HepG2 (cell line): ENCODE data around the gene C1orf21. TPM values are rescaled to one million over a fixed set of nuclear protein-coding genes. Genes with fewer than 3 reads are reported as not detected.

Experiments used
- ATAC-seq: fragments of 200-7000 bp; cut with Tn5 transposase; 3 replicates; pipeline ENCODE4 v1.9.1; 2020; ENCODE audit warnings: mild to moderate bottlenecking, moderate library complexity
- BruUV-seq: library from RNA; stranded (reverse); fragments of 400-500 nt; replicated peaks from 2 replicates; lab custom pipeline; 2021; lab: Mats Ljungman, UMichigan
- CTCF ChIA-PET: fragments of 300-600 bp; formaldehyde crosslinking; extraction: SDS; loops from one replicate; lab custom pipeline; 2021; ENCODE audit warnings: low total read pairs, inconsistent platforms, low intra/inter-chr PET ratio; lab: Yijun Ruan, JAX
- POLR2A ChIA-PET: fragments of 350-600 bp; sonication (Branson Sonifier 250); formaldehyde crosslinking; loops from one replicate; lab custom pipeline; 2020; ENCODE audit warnings: antibody characterized with exemption, inconsistent platforms; lab: Yijun Ruan, JAX
- DNase-seq: peaks from one replicate; pipeline ENCODE4 v3.0.0-alpha.2; 2015; ENCODE audit warnings: low spot score
- FAIRE-seq: peaks from 3 replicates; lab custom pipeline; 2011; peaks lifted over from hg19 to GRCh38; lab: Jason Lieb, UNC
- H2AFZ ChIP-seq: one replicate; pipeline ENCODE4 v1.6.1; 2011; ENCODE audit warnings: low read length, inconsistent platforms
- H3K27ac ChIP-seq: fragments of 300-600 bp; 3 replicates; pipeline ENCODE4 v1.8.0; 2011; ENCODE audit warnings: mixed run types, mild to moderate bottlenecking, mixed read lengths, low read length, inconsistent platforms; ENCODE audit not compliant: insufficient read depth; ENCODE audit errors: extremely low read length
- H3K27me3 ChIP-seq, 2 experiments: fragments of 200-600 bp in 1 of 2; 2 replicates in 1 of 2; 3 replicates in 1 of 2; pipeline versions ENCODE4 v1.6.0 to v1.8.0; 2011; ENCODE audit warnings: low read length in 2 of 2, mild to moderate bottlenecking in 2 of 2, moderate library complexity in 2 of 2, inconsistent platforms in 1 of 2; ENCODE audit not compliant: insufficient read depth in 2 of 2, control insufficient read depth in 1 of 2
- H3K36me3 ChIP-seq, 2 experiments: fragments of 200-600 bp in 1 of 2; replicated peaks in 1 of 2; 2 replicates in 1 of 2; 3 replicates in 1 of 2; pipeline versions ENCODE4 v1.5.1 to v1.8.0; 2011; ENCODE audit warnings: low read length in 2 of 2, inconsistent platforms in 1 of 2; ENCODE audit not compliant: insufficient read depth in 2 of 2, control insufficient read depth in 1 of 2
- H3K4me1 ChIP-seq: 2 replicates; pipeline ENCODE4 v1.5.1; 2012; ENCODE audit warnings: low read length, inconsistent platforms; ENCODE audit not compliant: insufficient read depth
- H3K4me2 ChIP-seq: 2 replicates; pipeline ENCODE4 v1.6.0; 2011; ENCODE audit warnings: low read depth, low read length, inconsistent platforms
- H3K4me3 ChIP-seq, 3 experiments: fragments of 200-600 bp in 1 of 3; sonication (generic), shearing (Covaris generic) in 1 of 3; replicated peaks in 1 of 3; 2 replicates each; pipeline ENCODE4 v1.5.1; 2011 to 2016; ENCODE audit warnings: low read length in 3 of 3, inconsistent platforms in 2 of 3, low read depth in 2 of 3, mild to moderate bottlenecking in 2 of 3, control low read depth in 1 of 3, mixed read lengths in 1 of 3; ENCODE audit not compliant: insufficient read depth in 1 of 3
- H3K79me2 ChIP-seq: one replicate; pipeline ENCODE4 v1.6.1; 2011; ENCODE audit warnings: low read length, inconsistent platforms; ENCODE audit not compliant: insufficient read depth
- H3K9ac ChIP-seq: 2 replicates; pipeline ENCODE4 v1.6.0; 2011; ENCODE audit warnings: mild to moderate bottlenecking, low read depth, low read length, inconsistent platforms; ENCODE audit not compliant: insufficient read depth
- H3K9me3 ChIP-seq: 2 replicates; pipeline ENCODE4 v1.5.1; 2012; ENCODE audit warnings: mild to moderate bottlenecking, low read length
- H4K20me1 ChIP-seq: 2 replicates; pipeline ENCODE4 v1.6.0; 2011; ENCODE audit warnings: inconsistent platforms, mild to moderate bottlenecking, low read length, moderate library complexity; ENCODE audit not compliant: insufficient read depth
- AKAP8 ChIP-seq: sonication (generic); formaldehyde crosslinking; IDR thresholded peaks from 2 replicates; pipeline ENCODE4 v1.5.1; 2020; ENCODE audit warnings: mild to moderate bottlenecking, missing genetic modification reagents
- BCL6 ChIP-seq: IDR thresholded peaks from 2 replicates; pipeline ENCODE4 v1.6.1; 2016; ENCODE audit warnings: missing genetic modification reagents, missing compliant biosample characterization
- CTCF ChIP-seq: sonication (generic); formaldehyde crosslinking; IDR thresholded peaks from 2 replicates; pipeline ENCODE4 v1.5.0; 2020; ENCODE audit warnings: mild to moderate bottlenecking, missing genetic modification reagents, moderate library complexity
- HNRNPL ChIP-seq: fragments of 200-400 bp; formaldehyde crosslinking; IDR thresholded peaks from 2 replicates; pipeline ENCODE4 v1.6.1; 2017; ENCODE audit warnings: mild to moderate bottlenecking, low read depth, low read length
- NFRKB ChIP-seq: fragments of 450-650 bp; IDR thresholded peaks from 2 replicates; pipeline ENCODE4 v1.6.1; 2017
- PITX1 ChIP-seq: sonication (generic); formaldehyde crosslinking; IDR thresholded peaks from 2 replicates; pipeline ENCODE4 v1.5.1; 2020; ENCODE audit warnings: mild to moderate bottlenecking, missing genetic modification reagents
- PREB ChIP-seq: sonication (generic); formaldehyde crosslinking; IDR thresholded peaks from 2 replicates; pipeline ENCODE4 v1.4.0; 2020; ENCODE audit warnings: missing genetic modification reagents
- RBM22 ChIP-seq: fragments of 200-400 bp; formaldehyde crosslinking; optimal IDR thresholded peaks from 2 replicates; pipeline ENCODE3; 2017; ENCODE audit warnings: mild to moderate bottlenecking, low read length, moderate library complexity
- STAG1 ChIP-seq: sonication (generic); formaldehyde crosslinking; IDR thresholded peaks from 2 replicates; pipeline ENCODE4 v1.4.0; 2020; ENCODE audit warnings: missing genetic modification reagents
- ZNF3 ChIP-seq: IDR thresholded peaks from 2 replicates; pipeline ENCODE4 v1.7.0; 2017; ENCODE audit warnings: inconsistent platforms
- ZNF510 ChIP-seq: sonication (generic); formaldehyde crosslinking; IDR thresholded peaks from 2 replicates; pipeline ENCODE4 v1.4.0; 2020; ENCODE audit warnings: low read depth, mild to moderate bottlenecking, missing genetic modification reagents
- ZNF644 ChIP-seq: IDR thresholded peaks from 2 replicates; pipeline ENCODE4 v1.6.1; 2016; ENCODE audit warnings: low read depth
- ZNF7 ChIP-seq: IDR thresholded peaks from 2 replicates; pipeline ENCODE4 v1.6.1; 2016; ENCODE audit warnings: missing biosample characterization, missing genetic modification reagents
- ZNF709 ChIP-seq: sonication (generic); formaldehyde crosslinking; IDR thresholded peaks from 2 replicates; pipeline ENCODE4 v1.5.0; 2020; ENCODE audit warnings: mild to moderate bottlenecking, missing genetic modification reagents
- ZNF792 ChIP-seq: IDR thresholded peaks from 2 replicates; pipeline ENCODE4 v1.6.1; 2016
- ZNF839 ChIP-seq: sonication (generic); formaldehyde crosslinking; IDR thresholded peaks from 2 replicates; pipeline ENCODE4 v1.4.0; 2020; ENCODE audit warnings: missing genetic modification reagents, mild to moderate bottlenecking, borderline replicate concordance
- WGBS: methylation state at CpG from one replicate; pipeline ENCODE4 v1.1.6; 2017; ENCODE audit warnings: low lambda C conversion rate; 5-methylcytosine and 5-hydroxymethylcytosine counted together
- in situ Hi-C: cut with HindIII; loops from 2 replicates; pipeline ENCODE4 v1.10.0; 2017; ENCODE audit warnings: low pct_unique_long_range_greater_than_20kb; ENCODE audit not compliant: extremely low pct_ligation_motif_present
- intact Hi-C: fragments of 100-400 bp; cut with micrococcal nuclease; formaldehyde crosslinking; loops from one replicate; pipeline ENCODE4 v1.10.0; 2022; ENCODE audit not compliant: unreplicated experiment
- polyA plus RNA-seq, 8 experiments: library from polyadenylated mRNA; depleted of rRNA in 3 of 8; stranded (reverse) in 7 of 8; unstranded in 1 of 8; fragments of >200 nt; fragmentation: Illumina TruSeq in 4 of 8; extraction: Trizol in 4 of 8; gene quantifications; 2 replicates each; pipeline versions ENCODE4 v1.2.1 to v1.2.3, GENCODE V29; 2011 to 2016; ENCODE audit warnings: low read depth in 4 of 8, missing spikeins in 1 of 8, mixed read lengths in 1 of 8; ENCODE audit not compliant: insufficient read depth in 1 of 8
- total RNA-seq, 5 experiments: library from RNA; depleted of rRNA; stranded (reverse); fragments of >200 nt; fragmentation: Illumina TruSeq; extraction: Trizol; gene quantifications; 2 replicates each; pipeline ENCODE4 v1.2.3, GENCODE V29; 2016; ENCODE audit warnings: low read depth in 1 of 5
- TF ChIP-seq, protein P1 (sequence below): sonication (generic); formaldehyde crosslinking; conservative IDR thresholded peaks from 2 replicates; pipeline ENCODE4 v1.4.0; 2020; ENCODE audit warnings: missing genetic modification reagents

The C1orf21 gene
- total and polyA plus RNA-seq, 2 of the 13 experiments (the other 11 are each of a cell fraction or from before 2014, with no cell fraction given) = not detected

- no peak for FAIRE-seq
Measured at GRCh38 chr1:184464757-184465156, 77.9 kb downstream of the C1orf21 start.

GRCh38 chr1:184465489-184466146, 78.8 kb downstream of the C1orf21 start:
- H3K27me3 ChIP-seq = no peaks in the 10 kb centered on the region
- H2AFZ ChIP-seq = no peak overlapping the region
- no peak overlapping the region for H3K4me2 ChIP-seq
- 14% methylated on average over 7 of the region's 7 CpGs for WGBS
- TF ChIP-seq PREB (CRISPR knock-in tag) = no peak
- TF ChIP-seq STAG1 (CRISPR knock-in tag) = peak; percentile 45
- TF ChIP-seq HNRNPL = no peak
- TF ChIP-seq ZNF792 (CRISPR knock-in tag) = no peak
- TF ChIP-seq ZNF3 (CRISPR knock-in tag) = no peak
- TF ChIP-seq, protein P1, sequence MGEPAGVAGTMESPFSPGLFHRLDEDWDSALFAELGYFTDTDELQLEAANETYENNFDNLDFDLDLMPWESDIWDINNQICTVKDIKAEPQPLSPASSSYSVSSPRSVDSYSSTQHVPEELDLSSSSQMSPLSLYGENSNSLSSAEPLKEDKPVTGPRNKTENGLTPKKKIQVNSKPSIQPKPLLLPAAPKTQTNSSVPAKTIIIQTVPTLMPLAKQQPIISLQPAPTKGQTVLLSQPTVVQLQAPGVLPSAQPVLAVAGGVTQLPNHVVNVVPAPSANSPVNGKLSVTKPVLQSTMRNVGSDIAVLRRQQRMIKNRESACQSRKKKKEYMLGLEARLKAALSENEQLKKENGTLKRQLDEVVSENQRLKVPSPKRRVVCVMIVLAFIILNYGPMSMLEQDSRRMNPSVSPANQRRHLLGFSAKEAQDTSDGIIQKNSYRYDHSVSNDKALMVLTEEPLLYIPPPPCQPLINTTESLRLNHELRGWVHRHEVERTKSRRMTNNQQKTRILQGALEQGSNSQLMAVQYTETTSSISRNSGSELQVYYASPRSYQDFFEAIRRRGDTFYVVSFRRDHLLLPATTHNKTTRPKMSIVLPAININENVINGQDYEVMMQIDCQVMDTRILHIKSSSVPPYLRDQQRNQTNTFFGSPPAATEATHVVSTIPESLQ (CRISPR knock-in tag) = no peak
- TF ChIP-seq CTCF (CRISPR knock-in tag) = peak; percentile 30; the same call in 1 of the 2 replicates
- no peak for TF ChIP-seq ZNF510 (CRISPR knock-in tag)
- H3K36me3 ChIP-seq = no peaks in the 10 kb centered on the region
- H3K79me2 ChIP-seq = no peaks in the 10 kb centered on the region
- BruUV-seq = no TSS peak
- H3K9me3 ChIP-seq = no peaks in the 10 kb centered on the region
- H3K4me1 ChIP-seq = no peaks in the 10 kb centered on the region
- ATAC-seq (peak; percentile 68), FAIRE-seq (no peak), DNase-seq (no peak)
- in situ Hi-C loops (no loop called here), intact Hi-C loops (no loop called here)
- no peaks in the 10 kb centered on the region for H4K20me1 ChIP-seq
- no peak overlapping the region for H3K4me3 ChIP-seq
- no peak overlapping the region for H3K9ac ChIP-seq
- H3K27ac ChIP-seq = no peak overlapping the region
- ChIA-PET CTCF (no interaction called here), POLR2A (no interaction called here)

More at GRCh38 chr1:184464757-184465156, 77.9 kb downstream of the C1orf21 start:
- H3K4me1 ChIP-seq = no peaks in the 10 kb centered on the region
- in situ Hi-C loops (no loop called here), intact Hi-C loops (no loop called here)
- H3K36me3 ChIP-seq = no peaks in the 10 kb centered on the region
- WGBS = 6% methylated on average over 4 of the region's 4 CpGs
- H3K4me3 ChIP-seq = no peak overlapping the region
- H4K20me1 ChIP-seq = no peaks in the 10 kb centered on the region
- no peaks in the 10 kb centered on the region for H3K27me3 ChIP-seq
- no peak overlapping the region for H3K9ac ChIP-seq
- DNase-seq (no peak), ATAC-seq (no peak)
- H3K27ac ChIP-seq = no peak overlapping the region
- H3K4me2 ChIP-seq = no peak overlapping the region
- BruUV-seq = no TSS peak
- CTCF ChIA-PET = no interaction called here
- POLR2A ChIA-PET = no interaction called here
- no peaks in the 10 kb centered on the region for H3K79me2 ChIP-seq
- H2AFZ ChIP-seq = no peak overlapping the region
- no peak for TF ChIP-seq ZNF7 (CRISPR knock-in tag)
- no peak for TF ChIP-seq BCL6 (CRISPR knock-in tag)
- no peak for TF ChIP-seq ZNF644 (CRISPR knock-in tag)
- no peak for TF ChIP-seq NFRKB
- no peak for TF ChIP-seq ZNF839
- no peak for TF ChIP-seq RBM22
- TF ChIP-seq PITX1 (CRISPR knock-in tag) = no peak
- TF ChIP-seq ZNF709 (CRISPR knock-in tag) = no peak
- no peak for TF ChIP-seq AKAP8 (CRISPR knock-in tag)
- H3K9me3 ChIP-seq = no peaks in the 10 kb centered on the region
